Glomerular visceral epithelial cell (primary cell): ENCODE data around the gene CCND3.

Source experiments
- DNase-seq: peaks from one replicate; pipeline ENCODE4 v3.0.0-alpha.2; 2016; ENCODE audit errors: extremely low spot score

The CCND3 gene

GRCh38 chr6:41941280-41942066 is at the start of gene CCND3:
Gene CCND3, minus strand, starts transcription at chr6:41941808. Its CDS starts 159 bp downstream, at chr6:41941649.
- DNase-seq, result peak; percentile 94

- DNase-seq, result no peak
These were observed 44.7 kb upstream of the CCND3 start for GRCh38 chr6:41986339-41986738.

GRCh38 chr6:41984623-41985022 is 43.0 kb upstream of the CCND3 start:
- no peak for DNase-seq

GRCh38 chr6:41976794-41977484 is 35.3 kb upstream of the CCND3 start:
- DNase-seq, result peak; percentile 8

- DNase-seq, result no peak
These were observed 33.7 kb upstream of the CCND3 start for GRCh38 chr6:41975276-41975675.

- DNase-seq, result no peak
These were observed 32.7 kb upstream of the CCND3 start for GRCh38 chr6:41974281-41974825.

GRCh38 chr6:41972826-41973225 is 31.2 kb upstream of the CCND3 start:
- no peak for DNase-seq

GRCh38 chr6:41970436-41970846 is 28.8 kb upstream of the CCND3 start:
- DNase-seq, result no peak

- DNase-seq, result peak; percentile 31
These were observed 26.0 kb upstream of the CCND3 start for GRCh38 chr6:41967312-41968287.

- peak; percentile 82 for DNase-seq
These were observed 25.3 kb upstream of the CCND3 start for GRCh38 chr6:41966961-41967311.

- peak; percentile 35 for DNase-seq
These were observed 24.8 kb upstream of the CCND3 start for GRCh38 chr6:41966214-41966920.

- DNase-seq, result no peak
These were observed 24.0 kb upstream of the CCND3 start for GRCh38 chr6:41965429-41966213.

GRCh38 chr6:41964201-41964887 is 22.7 kb upstream of the CCND3 start:
- DNase-seq, result no peak

GRCh38 chr6:41963371-41963770 is 21.8 kb upstream of the CCND3 start:
- no peak for DNase-seq

GRCh38 chr6:41960028-41960427 is 18.4 kb upstream of the CCND3 start:
- DNase-seq, result no peak

GRCh38 chr6:41958022-41958856 is 16.6 kb upstream of the CCND3 start:
- no peak for DNase-seq

GRCh38 chr6:41957117-41957516 is 15.5 kb upstream of the CCND3 start:
- no peak for DNase-seq

GRCh38 chr6:41955412-41955811 is 13.8 kb upstream of the CCND3 start:
- no peak for DNase-seq

GRCh38 chr6:41954668-41955067 is 13.1 kb upstream of the CCND3 start:
- no peak for DNase-seq
